ENCODE measurements around the gene MYO5A. TPM values are rescaled to one million over a fixed set of nuclear protein-coding genes. Genes with fewer than 3 reads are reported as not detected.

MYO5A gene
- polyA plus RNA-seq, 1 of the 3 experiments (the other 2 are of a cell fraction), result 11.0 TPM

- CTCF ChIA-PET, result no interaction called here
- Histone ChIP-seq H3F3A (replicated peaks; ENCODE audit: insufficient read depth) (peaks cover 4% of the 10 kb centered on the region), H3K4me1 (ENCODE audit: control insufficient read depth in 1 of 2, insufficient read depth in 2 of 2, low read depth in 1 of 2, low read length in 1 of 2) (peaks cover 0 to 7% of the 10 kb centered on the region in 2 experiments; a peak in 1 of 4 replicates), H3K9me3 (no peaks in the 10 kb centered on the region), H3K9me2 (no peaks in the 10 kb centered on the region), H3K9ac (no peak overlapping the region), H3K27ac (ENCODE audit: low read depth in 2 of 2, low read length in 1 of 2) (no peak overlapping the region), H3K27me3 (ENCODE audit: insufficient read depth) (no peaks in the 10 kb centered on the region), H2AFZ (ENCODE audit: low read depth) (no peak overlapping the region), H3K4me3 (ENCODE audit: low read depth in 2 of 2, low read length in 1 of 2) (no peak overlapping the region), H4K20me1 (ENCODE audit: insufficient read depth) (no peaks in the 10 kb centered on the region), H3K79me2 (ENCODE audit: insufficient read depth) (peaks cover 37% of the 10 kb centered on the region), H3K36me3 (replicated peaks in 1 of 2; ENCODE audit: control insufficient read depth in 1 of 2, insufficient read depth in 2 of 2, low read length in 1 of 2) (no peaks in the 10 kb centered on the region), H3K4me2 (no peak overlapping the region)
- 98% methylated on average over 3 of the region's 3 CpGs for WGBS (ENCODE audit: low lambda C conversion rate)
- TF ChIP-seq EZH2phosphoT487 (IDR thresholded peaks at IDR 0.05; ENCODE audit: borderline replicate concordance, low read depth) (no peak), TEAD4 (IDR thresholded peaks at IDR 0.05; ENCODE audit: borderline replicate concordance, insufficient read depth) (no peak), SIN3A (IDR thresholded peaks at IDR 0.05; ENCODE audit: borderline replicate concordance, low read depth, low read length) (no peak), MEF2A (IDR thresholded peaks at IDR 0.05; ENCODE audit: borderline replicate concordance, low read depth) (no peak), GATA2 (CRISPR knock-in tag; IDR thresholded peaks at IDR 0.05) (no peak), POLR2AphosphoS5 (IDR thresholded peaks at IDR 0.05; ENCODE audit: low read depth, low read length) (no peak), MXI1 (IDR thresholded peaks at IDR 0.05; ENCODE audit: low read depth, low read length) (no peak), RXRA (IDR thresholded peaks at IDR 0.05; ENCODE audit: borderline replicate concordance, low read depth) (no peak), EP300 (IDR thresholded peaks at IDR 0.05; ENCODE audit: borderline replicate concordance in 1 of 2, low read depth in 1 of 2, low read length in 1 of 2) (no peak), RAD21 (IDR thresholded peaks at IDR 0.05; ENCODE audit: low read length) (no peak), TAF1 (IDR thresholded peaks at IDR 0.05; ENCODE audit: borderline replicate concordance, low read depth, low read length) (no peak), ELF1 (IDR thresholded peaks at IDR 0.05) (no peak), FOXM1 (IDR thresholded peaks at IDR 0.05; ENCODE audit: low read depth) (no peak), NRF1 (IDR thresholded peaks at IDR 0.05; ENCODE audit: low read depth, low read length) (no peak), TCF12 (IDR thresholded peaks at IDR 0.05) (no peak), FOXJ3 (CRISPR knock-in tag; IDR thresholded peaks at IDR 0.05) (no peak), CHD2 (IDR thresholded peaks at IDR 0.05; ENCODE audit: low read length, partially characterized antibody) (no peak), FOSL2 (IDR thresholded peaks at IDR 0.05; ENCODE audit: borderline replicate concordance, low read depth) (no peak), USF1 (IDR thresholded peaks at IDR 0.05; ENCODE audit: borderline replicate concordance, low read depth) (no peak)
- TF ChIP-seq, protein P1, sequence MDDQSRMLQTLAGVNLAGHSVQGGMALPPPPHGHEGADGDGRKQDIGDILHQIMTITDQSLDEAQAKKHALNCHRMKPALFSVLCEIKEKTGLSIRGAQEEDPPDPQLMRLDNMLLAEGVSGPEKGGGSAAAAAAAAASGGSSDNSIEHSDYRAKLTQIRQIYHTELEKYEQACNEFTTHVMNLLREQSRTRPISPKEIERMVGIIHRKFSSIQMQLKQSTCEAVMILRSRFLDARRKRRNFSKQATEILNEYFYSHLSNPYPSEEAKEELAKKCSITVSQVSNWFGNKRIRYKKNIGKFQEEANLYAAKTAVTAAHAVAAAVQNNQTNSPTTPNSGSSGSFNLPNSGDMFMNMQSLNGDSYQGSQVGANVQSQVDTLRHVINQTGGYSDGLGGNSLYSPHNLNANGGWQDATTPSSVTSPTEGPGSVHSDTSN (IDR thresholded peaks at IDR 0.05), result no peak
- no peak for DNase-seq
- POLR2A ChIA-PET, result no interaction called here
Measured at GRCh38 chr15:52499506-52499905, 29.2 kb downstream of the MYO5A start.

All from SK-N-SH (cell line).